Heart right ventricle (tissue), 16 donors: ENCODE data around the gene PADI2. TPM values are rescaled to one million over a fixed set of nuclear protein-coding genes. Genes with fewer than 3 reads are reported as not detected.
A peak's percentile ranks its signal among the peaks of the same experiment; 100 is the strongest.

Source experiments
- ATAC-seq, 8 donors: fragments of 200-7000 bp; cut with Tn5 transposase; one replicate each; pipeline ENCODE4 v1.9.1; 2020; ENCODE audit warnings: mild to moderate bottlenecking in 8 of 8, moderate library complexity in 8 of 8, moderate number of reproducible peaks in 1 of 8
- DNase-seq, 2 donors: peaks; one replicate each; pipeline ENCODE4 v3.0.0-alpha.2; 2020
- H3K27ac ChIP-seq, 10 donors: fragments of 200-600 bp; sonication (generic) in 2 of 10; one replicate each; pipeline versions ENCODE4 v1.5.0 to v1.8.0; 2020 to 2022; ENCODE audit warnings: mild to moderate bottlenecking in 3 of 10
- H3K27me3 ChIP-seq, 7 donors: fragments of 200-600 bp; one replicate each; pipeline ENCODE4 v1.8.0; 2021 to 2022; ENCODE audit warnings: mild to moderate bottlenecking in 2 of 7
- H3K36me3 ChIP-seq, 9 donors: fragments of 200-600 bp; sonication (generic) in 1 of 9; one replicate each; pipeline versions ENCODE4 v1.5.0 to v1.8.0; 2020 to 2022; ENCODE audit warnings: mild to moderate bottlenecking in 2 of 9
- H3K4me1 ChIP-seq, 9 donors: fragments of 200-600 bp; sonication (generic) in 1 of 9; one replicate each; pipeline versions ENCODE4 v1.5.0 to v1.8.0; 2020 to 2022; ENCODE audit warnings: mild to moderate bottlenecking in 4 of 9
- H3K4me3 ChIP-seq, 10 donors: fragments of 200-600 bp; sonication (generic) in 2 of 10; one replicate each; pipeline versions ENCODE4 v1.5.0 to v1.8.0; 2020 to 2022; ENCODE audit warnings: mild to moderate bottlenecking in 7 of 10, moderate library complexity in 2 of 10
- H3K9me3 ChIP-seq, 11 donors: fragments of 200-600 bp in 10 of 11; sonication (generic) in 2 of 11; one replicate each; pipeline versions ENCODE4 v1.5.0 to v1.8.0; 2013 to 2022; ENCODE audit warnings: mild to moderate bottlenecking in 2 of 11, control low read depth in 1 of 11, moderate library complexity in 1 of 11
- CTCF ChIP-seq, 9 donors: fragments of 200-600 bp; sonication (generic) in 2 of 9; IDR thresholded peaks; one replicate each; pipeline versions ENCODE4 v1.5.0 to v1.8.0; 2021 to 2022; ENCODE audit warnings: antibody characterized with exemption in 9 of 9, mild to moderate bottlenecking in 5 of 9, moderate library complexity in 1 of 9
- WGBS, 2 donors: extraction: QIAGEN DNeasy Blood & Tissue Kit; methylation state at CpG; one replicate each; pipeline ENCODE4 v1.1.7; 2013; ENCODE audit warnings: inconsistent platforms in 1 of 2; 5-methylcytosine and 5-hydroxymethylcytosine counted together
- intact Hi-C, 10 donors: fragments of 100-400 bp; cut with DNase I; formaldehyde crosslinking; loops; one replicate each; pipeline versions ENCODE4 v1.11.1 to v1.14.2; 2022
- polyA plus RNA-seq, 2 donors: library from polyadenylated mRNA; stranded (reverse); fragments of 200-250 nt; gene quantifications; one replicate each; pipeline ENCODE4 v1.2.3, GENCODE V29; 2013
- total RNA-seq, 10 donors: library from RNA; stranded (reverse); fragmentation: NEBNext Ultra II Directional in 3 of 10; extraction: Animal tissue kit (Norgen Biotek cat#: 25700) in 3 of 10; gene quantifications; one replicate each; pipeline versions ENCODE4 v1.2.1 to v1.2.4, GENCODE V29; 2021 to 2023
- donor health status: Arrhythmogenic right ventricular cardiomyopathy.
- donor health status: ischemic (EF 13 %, LVEDD 7.1; RV severe dilation, severe dysfunction).
- donor health status: healthy with polysubstance abuse.
- donor health status: DM: no; HTN: yes; CAD: no.
- donor health status: DM: no; HTN: no; CAD: no.
- donor health status: ischemic (EF 25% LVEDD 6.9; RV normal size, moderate dysfunction).
- donor health status: ischemic (EF 25% LVEDD 5.7; RV mildly dilated, moderate dysfunction).
- donor health status: healthy.
- donor health status: DM: yes; HTN: yes; CAD: no.
- donor health status: Ischemic cardiomyopathy.
- donor health status: ischemic (EF 35%, LVEDD 5.7; RV mildly dilated, moderate dysfunction).
- donor health status: nonischemic (EF 11% LVEDD 7.7; RV severe dilation, severe dysfunction).
- donor health status: DM: yes; HTN: yes; CAD: no.
- donor health status: PGD.
- donor health status: ischemic (EF 29% LVEDD 5.4; RV normal size, mild dysfunction).
- donor health status: nonischemic (EF 23%, LVEDD 6.1; RV moderate dilation, normal function).

Gene PADI2
- total and polyA plus RNA-seq, 12 donors, result 0.07 to 1.1 (median 0.47) TPM

DNA sequence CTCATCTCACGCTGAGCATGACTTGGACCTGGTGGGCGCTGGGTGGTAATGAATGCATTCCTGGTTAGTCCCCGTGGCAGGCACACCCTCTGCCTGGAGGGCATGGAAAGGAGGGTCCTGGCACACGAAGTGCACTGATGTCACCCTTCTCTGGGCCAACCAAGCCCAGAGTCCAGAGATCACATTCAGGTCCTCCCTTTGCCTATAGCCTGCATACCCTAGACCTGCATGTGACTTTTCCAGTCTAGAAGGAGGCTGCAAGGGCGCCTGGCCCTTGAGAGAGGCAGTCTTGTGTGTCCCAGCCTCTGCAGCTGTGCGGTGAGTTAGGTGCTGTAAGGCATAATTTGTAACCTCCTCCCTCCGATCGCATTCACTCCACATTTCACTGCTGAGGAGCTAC, 22.1 kb downstream of the PADI2 start:
- no peak overlapping the region for H3K4me3 ChIP-seq
- no peak for DNase-seq
- H3K27me3 ChIP-seq, result peaks cover 0 to 9% (median 0%) of the 10 kb centered on the region in 7 donors
- intact Hi-C loops, result loop anchor here in 1 of 10 donors (2.0 kb wide), 1 partner anchor 34 kb away; no protein-coding TSS in a partner anchor
- H3K27ac ChIP-seq, result peak overlapping the region in 1 of 10 donors; percentile 75
- no peak for ATAC-seq
- no peak for TF ChIP-seq CTCF (IDR thresholded peaks at IDR 0.05)
- peaks cover 0 to 10% (median 0%) of the 10 kb centered on the region in 11 donors for H3K9me3 ChIP-seq
- 78 to 87% methylated on average over 8 of the region's 8 CpGs for WGBS, 2 donors
- H3K4me1 ChIP-seq, result peaks cover 0 to 16% (median 0%) of the 10 kb centered on the region in 9 donors
- H3K36me3 ChIP-seq, result peaks cover 0 to 2% (median 0%) of the 10 kb centered on the region in 9 donors

GRCh38 chr1:17096584-17096983, 22.7 kb downstream of the PADI2 start:
- H3K27me3 ChIP-seq, result peaks cover 0 to 9% (median 0%) of the 10 kb centered on the region in 7 donors
- DNase-seq, result no peak
- no peak overlapping the region for H3K4me3 ChIP-seq
- H3K4me1 ChIP-seq, result peaks cover 0 to 16% (median 0%) of the 10 kb centered on the region in 9 donors
- WGBS, 2 donors, result 40 to 67% methylated on average over 1 of the region's 1 CpG
- ATAC-seq, result no peak
- H3K36me3 ChIP-seq, result no peaks in the 10 kb centered on the region
- H3K9me3 ChIP-seq, result peaks cover 0 to 11% (median 0%) of the 10 kb centered on the region in 11 donors
- peak overlapping the region in 1 of 10 donors; percentile 75 for H3K27ac ChIP-seq
- TF ChIP-seq CTCF (IDR thresholded peaks at IDR 0.05), result no peak
- intact Hi-C loops, result loop anchor here in 1 of 10 donors (2.0 kb wide), 1 partner anchor 34 kb away; no protein-coding TSS in a partner anchor

DNA sequence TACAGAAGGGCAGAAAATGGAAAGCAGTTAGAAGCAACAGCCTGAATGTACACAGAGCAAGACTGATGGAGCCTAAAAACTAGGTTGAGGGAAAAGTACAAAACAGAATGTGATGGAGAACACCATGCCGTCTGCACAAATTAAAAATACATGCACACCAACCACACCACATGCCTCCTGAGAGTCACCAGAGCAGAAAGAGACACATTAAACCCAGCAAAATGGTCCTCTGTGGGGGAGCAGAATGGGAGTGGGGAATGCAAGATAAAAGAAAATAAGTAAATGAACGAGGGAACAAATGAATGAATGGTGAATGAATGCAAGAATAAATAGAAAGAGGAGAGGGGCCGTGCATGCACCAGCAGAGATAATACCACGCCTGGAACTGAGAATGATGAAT, 24.1 kb downstream of the PADI2 start:
- no peak for TF ChIP-seq CTCF (IDR thresholded peaks at IDR 0.05)
- Histone ChIP-seq H3K4me3 (no peak overlapping the region), H3K36me3 (no peaks in the 10 kb centered on the region), H3K9me3 (peaks cover 0 to 11% (median 0%) of the 10 kb centered on the region in 11 donors), H3K4me1 (peaks cover 0 to 16% (median 0%) of the 10 kb centered on the region in 9 donors), H3K27ac (no peak overlapping the region), H3K27me3 (peaks cover 0 to 9% (median 0%) of the 10 kb centered on the region in 7 donors)
- ATAC-seq (no peak), DNase-seq (no peak)
- 47 to 56% methylated on average over 4 of the region's 4 CpGs for WGBS, 2 donors
- intact Hi-C loops, result no loop called here

GRCh38 chr1:17094664-17095063, 24.6 kb downstream of the PADI2 start:
- no peak for TF ChIP-seq CTCF (IDR thresholded peaks at IDR 0.05)
- intact Hi-C loops, result no loop called here
- Histone ChIP-seq H3K36me3 (no peaks in the 10 kb centered on the region), H3K27ac (no peak overlapping the region), H3K4me3 (no peak overlapping the region), H3K4me1 (peaks cover 0 to 16% (median 0%) of the 10 kb centered on the region in 9 donors), H3K27me3 (peaks cover 0 to 9% (median 0%) of the 10 kb centered on the region in 7 donors), H3K9me3 (peaks cover 0 to 11% (median 0%) of the 10 kb centered on the region in 11 donors)
- ATAC-seq, result peak in 2 of 8 donors; percentile 28 to 40
- WGBS, 2 donors, result 59 to 66% methylated on average over 5 of the region's 5 CpGs
- no peak for DNase-seq
